Measurements from ENCODE around the gene CFB. TPM values are rescaled to one million over a fixed set of nuclear protein-coding genes. Genes with fewer than 3 reads are reported as not detected.
"Not testable (repeated sequence)": the region's sequence is repeated elsewhere in the genome, so short reads cannot be mapped to it uniquely, and the experiment has no call there.

CFB gene
- polyA plus RNA-seq, 1 experiment = 6.7 TPM

DNA sequence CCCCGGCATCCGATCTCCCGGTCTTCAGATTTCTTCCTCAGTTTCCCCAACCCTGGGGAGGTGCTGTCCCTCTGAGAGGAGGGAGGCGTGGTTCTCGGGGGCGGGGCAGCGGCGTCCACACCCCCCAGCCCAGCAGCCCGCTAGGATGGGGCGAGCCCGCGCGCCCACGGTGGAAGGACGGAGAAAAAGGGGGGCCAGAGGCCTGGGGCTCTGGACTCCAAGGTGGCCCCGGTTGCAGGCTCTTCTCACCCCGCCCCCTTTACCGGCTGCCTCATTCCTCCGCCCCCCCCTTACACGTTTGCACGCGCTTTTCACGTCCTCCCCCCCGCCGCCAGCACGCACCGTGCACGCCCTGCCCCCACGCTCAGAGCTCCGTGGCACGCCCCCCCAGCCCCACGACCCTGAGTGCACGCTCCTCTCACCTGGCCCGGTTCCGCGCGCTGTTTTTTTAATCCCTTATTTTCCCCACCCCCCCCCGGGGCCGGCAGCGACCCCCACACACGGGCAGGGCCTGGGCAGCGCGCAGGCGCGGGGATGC is 44.4 kb upstream of the CFB start:
- no peaks in the 10 kb centered on the region for H3K36me3 ChIP-seq (ENCODE audit: control insufficient read depth, insufficient read depth, low read length)
- CTCF ChIA-PET = interaction anchor here (1.0 to 4.5 kb wide), 2 partner anchors 18 to 50 kb away, joined by 4 to 26 read pairs; no protein-coding TSS in a partner anchor
- TF ChIP-seq, protein P1, sequence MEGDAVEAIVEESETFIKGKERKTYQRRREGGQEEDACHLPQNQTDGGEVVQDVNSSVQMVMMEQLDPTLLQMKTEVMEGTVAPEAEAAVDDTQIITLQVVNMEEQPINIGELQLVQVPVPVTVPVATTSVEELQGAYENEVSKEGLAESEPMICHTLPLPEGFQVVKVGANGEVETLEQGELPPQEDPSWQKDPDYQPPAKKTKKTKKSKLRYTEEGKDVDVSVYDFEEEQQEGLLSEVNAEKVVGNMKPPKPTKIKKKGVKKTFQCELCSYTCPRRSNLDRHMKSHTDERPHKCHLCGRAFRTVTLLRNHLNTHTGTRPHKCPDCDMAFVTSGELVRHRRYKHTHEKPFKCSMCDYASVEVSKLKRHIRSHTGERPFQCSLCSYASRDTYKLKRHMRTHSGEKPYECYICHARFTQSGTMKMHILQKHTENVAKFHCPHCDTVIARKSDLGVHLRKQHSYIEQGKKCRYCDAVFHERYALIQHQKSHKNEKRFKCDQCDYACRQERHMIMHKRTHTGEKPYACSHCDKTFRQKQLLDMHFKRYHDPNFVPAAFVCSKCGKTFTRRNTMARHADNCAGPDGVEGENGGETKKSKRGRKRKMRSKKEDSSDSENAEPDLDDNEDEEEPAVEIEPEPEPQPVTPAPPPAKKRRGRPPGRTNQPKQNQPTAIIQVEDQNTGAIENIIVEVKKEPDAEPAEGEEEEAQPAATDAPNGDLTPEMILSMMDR (IDR thresholded peaks at IDR 0.05; ENCODE audit: insufficient read depth, low read depth, low read length) = no peak
- H3K4me3 ChIP-seq (ENCODE audit: low read depth, low read length) = peak overlapping the region; percentile 61
- no peak for DNase-seq (ENCODE audit: low read depth)
- POLR2A ChIA-PET = interaction anchor here (0.6 kb wide), 1 partner anchor 57 kb away, joined by 19 read pairs; no protein-coding TSS in a partner anchor
- no peaks in the 10 kb centered on the region for H3K27me3 ChIP-seq (ENCODE audit: control insufficient read depth, insufficient read depth, low read length)

DNA sequence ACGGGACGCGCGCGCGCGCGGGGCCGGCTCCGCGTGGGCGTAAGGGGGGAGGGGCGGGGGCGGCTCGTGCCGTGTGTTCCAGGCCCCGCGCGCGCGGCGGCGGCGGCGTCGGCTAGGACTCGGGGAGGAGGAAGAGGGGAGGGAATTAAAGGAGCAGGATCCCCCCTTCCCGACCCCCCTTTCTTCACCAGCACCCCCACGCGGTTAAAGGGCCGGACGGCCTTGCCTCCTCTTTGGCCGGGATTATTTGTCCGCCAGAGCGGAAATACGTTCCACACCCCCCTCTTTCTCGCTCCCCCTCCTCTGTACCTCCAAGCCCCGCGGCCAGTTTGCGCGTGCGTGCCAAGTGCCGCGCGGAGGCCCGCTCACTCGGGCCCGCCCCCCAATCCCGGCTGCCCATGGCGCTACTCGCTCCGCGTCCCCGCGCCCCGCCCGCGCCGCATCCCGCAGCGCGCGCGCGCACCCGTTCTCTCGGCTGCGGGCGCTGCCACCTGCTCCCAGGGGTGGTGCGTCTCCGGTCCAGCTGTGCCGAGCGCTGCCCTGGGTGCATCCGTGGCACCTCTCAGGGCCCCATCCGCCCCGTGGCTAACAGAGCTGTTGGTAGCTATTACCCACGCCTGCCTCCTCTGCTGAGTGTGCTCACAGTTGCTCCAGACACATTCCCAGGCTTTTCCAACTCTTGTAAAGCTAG is 43.8 kb upstream of the CFB start, which contains the start of gene ZBTB12:
Gene ZBTB12 (minus strand): TSS at position 134 of the 691 bp plus-strand sequence. CDS start 781 bp downstream, outside the sequence.
- DNase-seq (ENCODE audit: low read depth) = peak; percentile 74
- Histone ChIP-seq H3K4me3 (ENCODE audit: low read depth, low read length) (peak within 1 kb of the TSS; percentile 61), H3K36me3 (ENCODE audit: control insufficient read depth, insufficient read depth, low read length) (no peaks in the 10 kb centered on the region), H3K27me3 (ENCODE audit: control insufficient read depth, insufficient read depth, low read length) (no peaks in the 10 kb centered on the region)
- ChIA-PET POLR2A (interaction anchor here (0.6 to 1.1 kb wide), 2 partner anchors 50 to 57 kb away, joined by 4 to 19 read pairs; no protein-coding TSS in a partner anchor), CTCF (interaction anchor here (1.1 to 4.5 kb wide), 3 partner anchors 26 to 58 kb away, joined by 3 to 26 read pairs (median 4); no protein-coding TSS in a partner anchor)
- TF ChIP-seq, protein P1 (IDR thresholded peaks at IDR 0.05; ENCODE audit: insufficient read depth, low read depth, low read length) = no peak

DNA sequence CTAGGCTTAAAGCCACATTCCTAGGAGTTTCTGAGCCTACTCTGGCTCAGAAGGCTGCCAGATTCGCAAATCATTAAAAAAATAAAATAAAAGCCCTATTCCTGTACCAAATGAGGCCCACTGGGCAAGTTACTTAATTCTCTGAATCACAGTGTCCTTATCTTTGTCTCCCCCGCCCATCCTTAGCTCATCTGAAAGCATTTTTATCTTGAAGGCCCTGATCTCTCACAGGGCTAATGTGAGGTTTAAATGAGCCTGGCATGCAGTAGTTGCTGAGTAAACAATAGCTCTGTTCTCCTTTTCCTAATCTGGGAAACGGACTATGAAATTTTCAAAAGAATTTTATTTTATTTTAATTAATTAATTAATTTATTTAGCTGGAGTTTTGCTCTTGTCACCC is 41.9 kb upstream of the CFB start:
- CTCF ChIA-PET = interaction anchor here (0.6 to 4.5 kb wide), 4 partner anchors 48 to 707 kb away, joined by 3 to 26 read pairs (median 4); no protein-coding TSS in a partner anchor
- no peak for DNase-seq (ENCODE audit: low read depth)

DNA sequence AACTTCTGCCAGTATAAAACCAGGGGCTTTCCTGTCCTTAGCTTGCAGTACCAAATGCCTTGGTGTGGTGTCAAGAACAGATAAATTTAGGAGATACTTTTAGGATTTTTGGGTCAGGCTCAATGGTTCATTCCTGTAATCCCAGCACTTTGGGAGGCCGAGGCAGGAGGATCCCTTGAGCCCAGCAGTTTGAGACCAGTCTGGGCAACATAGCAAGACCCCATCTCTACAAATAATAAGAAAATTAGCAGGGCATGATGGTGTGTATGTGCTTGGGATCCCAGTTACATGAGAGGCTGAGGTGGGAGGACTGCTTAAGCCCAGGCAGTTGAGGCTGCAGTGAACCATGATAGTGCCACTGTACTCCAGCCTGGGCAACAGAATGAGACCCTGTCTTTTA is 40.9 kb upstream of the CFB start:
- no peak for DNase-seq (ENCODE audit: low read depth)
- CTCF ChIA-PET = interaction anchor here (1.5 kb wide), 1 partner anchor 47 kb away, joined by 5 read pairs; no protein-coding TSS in a partner anchor
- no peaks in the 10 kb centered on the region for H3K36me3 ChIP-seq (ENCODE audit: control insufficient read depth, insufficient read depth, low read length)
- TF ChIP-seq, protein P1 (IDR thresholded peaks at IDR 0.05; ENCODE audit: insufficient read depth, low read depth, low read length) = no peak
- H3K4me3 ChIP-seq (ENCODE audit: low read depth, low read length) = no peak overlapping the region
- no peaks in the 10 kb centered on the region for H3K27me3 ChIP-seq (ENCODE audit: control insufficient read depth, insufficient read depth, low read length)
- POLR2A ChIA-PET = no interaction called here

More for the DNA sequence above, 41.9 kb upstream of the CFB start:
- Histone ChIP-seq H3K4me3 (ENCODE audit: low read depth, low read length) (no peak overlapping the region), H3K36me3 (ENCODE audit: control insufficient read depth, insufficient read depth, low read length) (no peaks in the 10 kb centered on the region), H3K27me3 (ENCODE audit: control insufficient read depth, insufficient read depth, low read length) (no peaks in the 10 kb centered on the region)
- POLR2A ChIA-PET = interaction anchor here (0.6 kb wide), 1 partner anchor 189 kb away, joined by 4 read pairs; no protein-coding TSS in a partner anchor
- TF ChIP-seq, protein P1 (IDR thresholded peaks at IDR 0.05; ENCODE audit: insufficient read depth, low read depth, low read length) = no peak

DNA sequence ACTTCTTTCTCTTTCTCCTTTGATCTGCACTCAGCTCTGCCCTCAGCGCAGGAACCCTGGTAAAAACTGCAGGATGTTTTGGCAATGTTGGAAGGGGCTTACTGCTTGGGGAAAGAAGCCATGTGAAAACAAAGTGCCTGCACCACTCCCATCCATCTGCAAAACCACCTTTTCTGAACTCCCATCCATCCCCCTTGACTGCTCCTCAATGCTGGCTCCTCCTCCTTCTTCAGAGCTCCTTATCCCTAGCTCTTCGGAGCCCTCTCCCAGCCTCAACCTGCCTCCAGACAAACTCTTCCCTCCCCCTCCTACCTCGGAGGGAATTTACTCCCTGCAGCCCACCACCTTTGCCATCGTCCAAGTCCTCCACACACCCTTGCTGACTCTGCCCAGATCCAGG is 39.8 kb upstream of the CFB start:
- POLR2A ChIA-PET = no interaction called here
- Histone ChIP-seq H3K36me3 (ENCODE audit: control insufficient read depth, insufficient read depth, low read length) (no peaks in the 10 kb centered on the region), H3K4me3 (ENCODE audit: low read depth, low read length) (no peak overlapping the region), H3K27me3 (ENCODE audit: control insufficient read depth, insufficient read depth, low read length) (no peaks in the 10 kb centered on the region)
- TF ChIP-seq, protein P1 (IDR thresholded peaks at IDR 0.05; ENCODE audit: insufficient read depth, low read depth, low read length) = no peak
- no peak for DNase-seq (ENCODE audit: low read depth)
- CTCF ChIA-PET = interaction anchor here (1.5 kb wide), 1 partner anchor 46 kb away, joined by 5 read pairs; no protein-coding TSS in a partner anchor

DNA sequence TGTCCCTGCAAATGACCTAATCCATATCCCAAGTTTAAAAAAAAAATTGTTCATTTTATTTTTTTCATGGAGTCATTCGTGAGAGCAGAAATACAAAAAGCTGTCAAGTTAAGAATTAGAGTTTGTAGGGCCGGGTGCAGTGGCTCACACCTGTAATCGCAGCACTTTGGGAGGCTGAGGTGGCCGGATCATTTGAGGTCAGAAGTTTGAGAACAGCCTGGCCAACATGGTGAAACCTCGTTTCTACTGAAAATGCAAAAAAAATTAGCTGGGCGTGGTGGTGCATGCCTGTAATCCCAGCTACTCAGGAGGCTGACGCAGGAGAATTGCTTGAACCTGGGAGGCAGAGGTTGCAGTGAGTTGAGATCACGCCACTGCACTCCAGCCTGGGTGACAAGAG is 39.2 kb upstream of the CFB start:
- H3K4me3 ChIP-seq (ENCODE audit: low read depth, low read length); H3K27me3 ChIP-seq (ENCODE audit: control insufficient read depth, insufficient read depth, low read length); DNase-seq (ENCODE audit: low read depth); H3K36me3 ChIP-seq (ENCODE audit: control insufficient read depth, insufficient read depth, low read length); POLR2A ChIA-PET: not testable (repeated sequence)
- CTCF ChIA-PET = interaction anchor here (1.0 to 1.7 kb wide), 2 partner anchors 32 to 46 kb away, joined by 3 to 4 read pairs; no protein-coding TSS in a partner anchor

Data from BJ (cell line).